ENCODE measurements around the gene ENPP7. TPM values are rescaled to one million over a fixed set of nuclear protein-coding genes. Genes with fewer than 3 reads are reported as not detected.

Gene ENPP7
- total RNA-seq, result 4.4 TPM

GRCh38 chr17:79730769-79731483 is at the start of gene ENPP7:
Gene ENPP7, plus strand, starts transcription at chr17:79730943. Its CDS starts 197 bp downstream, at chr17:79731140.

GRCh38 chr17:79777894-79778503 is 47.3 kb downstream of the ENPP7 start, which contains the start of gene CBX2:
Gene CBX2, plus strand, starts transcription at chr17:79778148. Its CDS starts 88 bp downstream, at chr17:79778236.

Small RNAs within 50 kb of the gene (small RNA-seq; reads per million reads assigned to genes)
- gene MIR4739 (ENCODE audit: low replicate concordance), result not detected

Other genes with a start within 250 kb of the ENPP7 start
- 0.47 TPM for gene RBFOX3, start 119.9 kb upstream of the ENPP7 start, total RNA-seq
- 19.4 TPM for gene CBX2, start 47.2 kb downstream of the ENPP7 start, total RNA-seq
- gene CBX8, start 66.1 kb downstream of the ENPP7 start, total RNA-seq, result 13.2 TPM
- gene CBX4, start 108.5 kb downstream of the ENPP7 start, total RNA-seq, result 19.4 TPM